GM12891 (cell line): ENCODE measurements around the gene SMAP1.

Source experiments
- PAX5 ChIP-seq: IDR thresholded peaks from 2 replicates; pipeline ENCODE4 v1.6.1; 2011; ENCODE audit warnings: low read length, moderate library complexity, mild to moderate bottlenecking; ENCODE audit not compliant: insufficient read depth, severe bottlenecking
- POLR2A ChIP-seq: IDR thresholded peaks from 2 replicates; pipeline ENCODE4 v1.6.1; 2011; ENCODE audit warnings: low read depth, low read length, control low read depth
- POLR2AphosphoS5 ChIP-seq: IDR thresholded peaks from 2 replicates; pipeline ENCODE4 v1.6.1; 2011; ENCODE audit warnings: low read depth, low read length, control low read depth
- POU2F2 ChIP-seq: IDR thresholded peaks from 2 replicates; pipeline ENCODE4 v1.6.1; 2011; ENCODE audit warnings: low read depth, mild to moderate bottlenecking, control low read depth, low read length, moderate library complexity
- SPI1 ChIP-seq: IDR thresholded peaks from 2 replicates; pipeline ENCODE4 v1.6.1; 2011; ENCODE audit warnings: low read depth, low read length, control low read depth
- TAF1 ChIP-seq: IDR thresholded peaks from 2 replicates; pipeline ENCODE4 v1.6.1; 2011; ENCODE audit warnings: low read depth, low read length, control low read depth

GRCh38 chr6:70834520-70834919 is 166.8 kb downstream of the SMAP1 start:
- TF ChIP-seq POLR2AphosphoS5 (no peak), POLR2A (no peak), POU2F2 (no peak), TAF1 (no peak), PAX5 (no peak), SPI1 (no peak)
